ENCODE measurements around the gene SLC16A10. TPM values are rescaled to one million over a fixed set of nuclear protein-coding genes. Genes with fewer than 3 reads are reported as not detected.
"Not testable (repeated sequence)": the region's sequence is repeated elsewhere in the genome, so short reads cannot be mapped to it uniquely, and the experiment has no call there.

The SLC16A10 gene
- total RNA-seq, 5 donors from 2014 or later (not counting 1 experiment from before 2014, with no cell fraction given): 10.2 to 16.5 (median 14.3) TPM

DNA sequence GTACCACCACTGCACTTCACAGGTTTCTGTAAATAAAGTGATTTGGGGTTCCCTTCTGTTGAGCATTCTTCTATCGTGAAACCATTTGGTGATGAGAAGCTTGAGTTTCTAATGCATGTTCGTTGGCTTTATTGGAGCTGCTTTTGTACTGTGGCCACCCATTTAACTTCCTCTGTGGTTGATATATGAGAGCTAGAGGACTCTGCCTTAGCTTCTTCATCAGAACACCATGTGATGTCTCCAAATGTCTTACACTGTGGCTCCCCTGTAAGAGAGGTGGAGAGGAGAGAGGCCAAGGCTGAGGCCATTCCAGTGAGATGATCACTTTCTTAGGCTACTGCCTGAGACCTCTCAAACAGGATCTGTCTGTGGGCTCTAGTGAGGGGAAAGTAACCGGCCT lies 114.5 kb downstream of the SLC16A10 start:
- H3K36me3 ChIP-seq (ENCODE audit: control insufficient read depth in 2 of 2, extremely low read depth in 1 of 2, insufficient read depth in 1 of 2, low read length in 1 of 2): no peaks in the 10 kb centered on the region
- H3K27ac Mint-ChIP-seq: peak overlapping the region in 1 of 2 donors; percentile 19
- CTCF ChIA-PET: interaction anchor here in 1 of 2 donors (0.9 kb wide), 1 partner anchor 11 kb away, joined by 3 read pairs; no protein-coding TSS in a partner anchor
- peaks cover 23 to 27% (median 25%) of the 10 kb centered on the region in 3 donors for H3K4me1 Mint-ChIP-seq
- no peaks in the 10 kb centered on the region for H3K9me3 ChIP-seq
- no peak overlapping the region for H3K4me3 ChIP-seq (ENCODE audit: control insufficient read depth in 1 of 2, extremely low read depth in 1 of 2, low read length in 1 of 2)
- no peaks in the 10 kb centered on the region for H3K27me3 ChIP-seq (replicated peaks in 1 of 2; ENCODE audit: control insufficient read depth in 2 of 2, extremely low read depth in 1 of 2, insufficient read depth in 2 of 2, low read length in 1 of 2)
- peaks cover 7 to 13% of the 10 kb centered on the region in 2 experiments for H3K4me1 ChIP-seq (ENCODE audit: control insufficient read depth in 1 of 2, extremely low read depth in 1 of 2, insufficient read depth in 2 of 2, low read length in 2 of 2)
- no peak overlapping the region for H3K27ac ChIP-seq (ENCODE audit: low read length)
- H3K4me3 Mint-ChIP-seq: peak overlapping the region in 1 of 3 donors; percentile 4
- WGBS (ENCODE audit: insufficient coverage): 100% methylated on average over 1 of the region's 3 CpGs
- ATAC-seq (replicated peaks in 1 of 4) (no peak), DNase-seq (no peak)
- H3K27me3 Mint-ChIP-seq: no peaks in the 10 kb centered on the region
- POLR2A ChIA-PET: no interaction called here
- H3K9me3 Mint-ChIP-seq: no peaks in the 10 kb centered on the region
- peaks cover 3% of the 10 kb centered on the region for H3K36me3 Mint-ChIP-seq

GRCh38 chr6:111203539-111203938 lies 116.2 kb downstream of the SLC16A10 start:
- H3K27ac ChIP-seq (ENCODE audit: low read length); H3K4me3 Mint-ChIP-seq; H3K9me3 Mint-ChIP-seq; H3K4me3 ChIP-seq (ENCODE audit: control insufficient read depth in 1 of 2, extremely low read depth in 1 of 2, low read length in 1 of 2); H3K27ac Mint-ChIP-seq; CTCF ChIA-PET; H3K36me3 Mint-ChIP-seq; ATAC-seq (replicated peaks in 1 of 4); H3K27me3 Mint-ChIP-seq; H3K9me3 ChIP-seq; DNase-seq; H3K36me3 ChIP-seq (ENCODE audit: control insufficient read depth in 2 of 2, extremely low read depth in 1 of 2, insufficient read depth in 1 of 2, low read length in 1 of 2); H3K27me3 ChIP-seq (replicated peaks in 1 of 2; ENCODE audit: control insufficient read depth in 2 of 2, extremely low read depth in 1 of 2, insufficient read depth in 2 of 2, low read length in 1 of 2): not testable (repeated sequence)
- no CpG with 5 or more reads among the region's 4 CpGs for WGBS (ENCODE audit: insufficient coverage)
- H3K4me1 Mint-ChIP-seq: peaks cover 23 to 27% (median 25%) of the 10 kb centered on the region in 3 donors
- POLR2A ChIA-PET: interaction anchor here in 1 of 2 donors (0.5 kb wide), 1 partner anchor 189 kb away, joined by 3 read pairs; no protein-coding TSS in a partner anchor
- peaks cover 7 to 13% of the 10 kb centered on the region in 2 experiments for H3K4me1 ChIP-seq (ENCODE audit: control insufficient read depth in 1 of 2, extremely low read depth in 1 of 2, insufficient read depth in 2 of 2, low read length in 2 of 2)

DNA sequence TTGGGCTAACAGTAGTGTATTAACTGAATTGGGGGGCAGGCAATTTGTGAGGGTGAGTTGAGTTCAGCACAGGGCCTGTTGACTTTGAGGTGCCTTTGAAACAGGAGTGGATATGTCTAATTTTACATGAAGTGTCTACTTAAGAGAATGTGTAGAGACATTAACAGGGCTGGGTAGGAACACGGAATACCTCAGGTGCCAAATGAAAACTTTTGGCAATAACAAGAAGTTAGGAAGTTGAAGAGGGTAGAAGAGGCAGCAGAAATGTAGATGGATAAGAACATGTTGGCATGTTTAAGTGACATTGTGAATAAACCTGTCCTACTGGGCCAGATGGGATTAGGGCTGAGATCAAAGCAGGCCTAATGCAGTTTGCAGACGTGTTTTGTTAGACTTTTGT lies 117.0 kb downstream of the SLC16A10 start:
- no peaks in the 10 kb centered on the region for H3K9me3 ChIP-seq
- H3K27me3 ChIP-seq (replicated peaks in 1 of 2; ENCODE audit: control insufficient read depth in 2 of 2, extremely low read depth in 1 of 2, insufficient read depth in 2 of 2, low read length in 1 of 2): no peaks in the 10 kb centered on the region
- H3K4me3 ChIP-seq (ENCODE audit: control insufficient read depth in 1 of 2, extremely low read depth in 1 of 2, low read length in 1 of 2): no peak overlapping the region
- DNase-seq (no peak), ATAC-seq (replicated peaks in 1 of 4) (no peak)
- peaks cover 7 to 13% of the 10 kb centered on the region in 2 experiments for H3K4me1 ChIP-seq (ENCODE audit: control insufficient read depth in 1 of 2, extremely low read depth in 1 of 2, insufficient read depth in 2 of 2, low read length in 2 of 2)
- no peak overlapping the region for H3K27ac Mint-ChIP-seq
- H3K36me3 Mint-ChIP-seq: no peaks in the 10 kb centered on the region
- no peaks in the 10 kb centered on the region for H3K9me3 Mint-ChIP-seq
- peaks cover 23 to 24% (median 23%) of the 10 kb centered on the region in 3 donors for H3K4me1 Mint-ChIP-seq
- H3K4me3 Mint-ChIP-seq: no peak overlapping the region
- POLR2A ChIA-PET: no interaction called here
- WGBS (ENCODE audit: insufficient coverage): 100% methylated on average over 1 of the region's 2 CpGs
- H3K36me3 ChIP-seq (ENCODE audit: control insufficient read depth in 2 of 2, extremely low read depth in 1 of 2, insufficient read depth in 1 of 2, low read length in 1 of 2): no peaks in the 10 kb centered on the region
- H3K27ac ChIP-seq (ENCODE audit: low read length): no peak overlapping the region
- no peaks in the 10 kb centered on the region for H3K27me3 Mint-ChIP-seq
- CTCF ChIA-PET: interaction anchor here in 1 of 2 donors (1.0 kb wide), 1 partner anchor 976 kb away, joined by 4 read pairs; no protein-coding TSS in a partner anchor

GRCh38 chr6:111204881-111205280 lies 117.6 kb downstream of the SLC16A10 start:
- Mint-ChIP-seq H3K4me1 (peaks cover 19 to 28% (median 20%) of the 10 kb centered on the region in 3 donors), H3K36me3 (no peaks in the 10 kb centered on the region), H3K9me3 (no peaks in the 10 kb centered on the region), H3K27ac (no peak overlapping the region), H3K4me3 (no peak overlapping the region), H3K27me3 (no peaks in the 10 kb centered on the region)
- POLR2A ChIA-PET: no interaction called here
- ATAC-seq (replicated peaks in 1 of 4) (no peak), DNase-seq (no peak)
- no peak overlapping the region for H3K4me3 ChIP-seq (ENCODE audit: control insufficient read depth in 1 of 2, extremely low read depth in 1 of 2, low read length in 1 of 2)
- no peaks in the 10 kb centered on the region for H3K36me3 ChIP-seq (ENCODE audit: control insufficient read depth in 2 of 2, extremely low read depth in 1 of 2, insufficient read depth in 1 of 2, low read length in 1 of 2)
- CTCF ChIA-PET: interaction anchor here (0.6 to 1.0 kb wide), 4 partner anchors 37 to 975 kb away, joined by 3 to 4 read pairs (median 3); no protein-coding TSS in a partner anchor
- no peaks in the 10 kb centered on the region for H3K9me3 ChIP-seq
- no peak overlapping the region for H3K27ac ChIP-seq (ENCODE audit: low read length)
- H3K4me1 ChIP-seq (ENCODE audit: control insufficient read depth in 1 of 2, extremely low read depth in 1 of 2, insufficient read depth in 2 of 2, low read length in 2 of 2): peaks cover 6 to 13% of the 10 kb centered on the region in 2 experiments
- 93% methylated on average over 1 of the region's 2 CpGs for WGBS (ENCODE audit: insufficient coverage)
- H3K27me3 ChIP-seq (replicated peaks in 1 of 2; ENCODE audit: control insufficient read depth in 2 of 2, extremely low read depth in 1 of 2, insufficient read depth in 2 of 2, low read length in 1 of 2): no peaks in the 10 kb centered on the region

- Mint-ChIP-seq H3K9me3 (no peaks in the 10 kb centered on the region), H3K27me3 (no peaks in the 10 kb centered on the region), H3K4me1 (peaks cover 13 to 28% (median 14%) of the 10 kb centered on the region in 3 donors), H3K27ac (no peak overlapping the region), H3K36me3 (peaks cover 2% of the 10 kb centered on the region), H3K4me3 (no peak overlapping the region)
- Histone ChIP-seq H3K4me1 (ENCODE audit: control insufficient read depth in 1 of 2, extremely low read depth in 1 of 2, insufficient read depth in 2 of 2, low read length in 2 of 2) (peaks cover 4 to 10% of the 10 kb centered on the region in 2 experiments), H3K36me3 (ENCODE audit: control insufficient read depth in 2 of 2, extremely low read depth in 1 of 2, insufficient read depth in 1 of 2, low read length in 1 of 2) (no peaks in the 10 kb centered on the region), H3K4me3 (ENCODE audit: control insufficient read depth in 1 of 2, extremely low read depth in 1 of 2, low read length in 1 of 2) (no peak overlapping the region), H3K27me3 (replicated peaks in 1 of 2; ENCODE audit: control insufficient read depth in 2 of 2, extremely low read depth in 1 of 2, insufficient read depth in 2 of 2, low read length in 1 of 2) (no peaks in the 10 kb centered on the region), H3K9me3 (no peaks in the 10 kb centered on the region), H3K27ac (ENCODE audit: low read length) (no peak overlapping the region)
- ChIA-PET CTCF (interaction anchor here (0.6 to 1.2 kb wide), 8 partner anchors 10 to 975 kb away, joined by 3 to 10 read pairs (median 3); no protein-coding TSS in a partner anchor), POLR2A (interaction anchor here in 1 of 2 donors (0.6 kb wide), 1 partner anchor 142 kb away, joined by 3 read pairs; no protein-coding TSS in a partner anchor)
- ATAC-seq (replicated peaks in 1 of 4): no peak
- no peak for DNase-seq
- no CpG with 5 or more reads among the region's 3 CpGs for WGBS (ENCODE audit: insufficient coverage)
Measured at GRCh38 chr6:111205502-111205901, 118.2 kb downstream of the SLC16A10 start.

- H3K27ac Mint-ChIP-seq: no peak overlapping the region
- H3K4me1 Mint-ChIP-seq: peaks cover 0 to 13% (median 0%) of the 10 kb centered on the region in 3 donors
- Histone ChIP-seq H3K36me3 (ENCODE audit: control insufficient read depth in 2 of 2, extremely low read depth in 1 of 2, insufficient read depth in 1 of 2, low read length in 1 of 2) (no peaks in the 10 kb centered on the region), H3K27ac (ENCODE audit: low read length) (no peak overlapping the region), H3K4me3 (ENCODE audit: control insufficient read depth in 1 of 2, extremely low read depth in 1 of 2, low read length in 1 of 2) (no peak overlapping the region), H3K4me1 (ENCODE audit: control insufficient read depth in 1 of 2, extremely low read depth in 1 of 2, insufficient read depth in 2 of 2, low read length in 2 of 2) (no peaks in the 10 kb centered on the region), H3K9me3 (no peaks in the 10 kb centered on the region), H3K27me3 (replicated peaks in 1 of 2; ENCODE audit: control insufficient read depth in 2 of 2, extremely low read depth in 1 of 2, insufficient read depth in 2 of 2, low read length in 1 of 2) (no peaks in the 10 kb centered on the region)
- H3K9me3 Mint-ChIP-seq: no peaks in the 10 kb centered on the region
- peaks cover 2% of the 10 kb centered on the region for H3K36me3 Mint-ChIP-seq
- DNase-seq: no peak
- no peak for ATAC-seq (replicated peaks in 1 of 4)
- WGBS (ENCODE audit: insufficient coverage): 100% methylated on average over 1 of the region's 4 CpGs
- CTCF ChIA-PET: interaction anchor here (0.6 to 4.0 kb wide), 5 partner anchors 103 to 196 kb away, joined by 3 to 41 read pairs (median 6); no protein-coding TSS in a partner anchor
- no peak overlapping the region for H3K4me3 Mint-ChIP-seq
- no peaks in the 10 kb centered on the region for H3K27me3 Mint-ChIP-seq
- POLR2A ChIA-PET: no interaction called here
Measured at GRCh38 chr6:111207141-111207858, 120.0 kb downstream of the SLC16A10 start.

All from T-cell (primary cell).